HepG2 (cell line): ENCODE results near the gene ORC6. TPM values are rescaled to one million over a fixed set of nuclear protein-coding genes. Genes with fewer than 3 reads are reported as not detected.
A peak's percentile ranks its signal among the peaks of the same experiment; 100 is the strongest.

ENCODE experiments used
- CEBPB ChIP-seq: IDR thresholded peaks from 2 replicates; pipeline ENCODE4 v1.6.1; 2011; ENCODE audit warnings: low read depth, low read length, improper control_type of control experiment, borderline replicate concordance
- CREB1 ChIP-seq, 2 experiments: fragments of 450-650 bp in 1 of 2; IDR thresholded peaks; 2 replicates each; pipeline ENCODE4 v1.6.1; 2016 to 2017; ENCODE audit warnings: control low read depth in 1 of 2, mild to moderate bottlenecking in 1 of 2, missing compliant biosample characterization in 1 of 2, missing genetic modification characterization in 1 of 2
- FOXK1 ChIP-seq: sonication (generic); formaldehyde crosslinking; IDR thresholded peaks from 2 replicates; pipeline ENCODE4 v1.4.0; 2020; ENCODE audit warnings: low read depth, missing genetic modification reagents, borderline replicate concordance
- HNF4G ChIP-seq, 2 experiments: sonication (generic) in 1 of 2; formaldehyde crosslinking in 1 of 2; IDR thresholded peaks; 2 replicates each; pipeline versions ENCODE4 v1.4.0 to v1.6.1; 2011 to 2020; ENCODE audit warnings: borderline replicate concordance in 2 of 2, low read depth in 2 of 2, mild to moderate bottlenecking in 2 of 2, low read length in 1 of 2, missing genetic modification reagents in 1 of 2, moderate library complexity in 1 of 2
- NONO ChIP-seq, 2 experiments: fragments of 450-650 bp in 1 of 2; sonication (generic) in 1 of 2; formaldehyde crosslinking in 1 of 2; IDR thresholded peaks in 1 of 2; conservative IDR thresholded peaks in 1 of 2; 2 replicates each; pipeline versions ENCODE4 v1.6.1 to v1.8.0; 2017 to 2022; ENCODE audit warnings: mild to moderate bottlenecking in 1 of 2, missing genetic modification reagents in 1 of 2, moderate library complexity in 1 of 2
- PAWR ChIP-seq: sonication (generic); formaldehyde crosslinking; IDR thresholded peaks from 2 replicates; pipeline ENCODE4 v1.4.0; 2020; ENCODE audit warnings: missing genetic modification reagents, mild to moderate bottlenecking, borderline replicate concordance
- POLR2AphosphoS5 ChIP-seq: IDR thresholded peaks from 2 replicates; pipeline ENCODE4 v1.6.1; 2012; ENCODE audit warnings: low read depth, low read length
- RFXAP ChIP-seq: sonication (generic); formaldehyde crosslinking; IDR thresholded peaks from 2 replicates; pipeline ENCODE4 v1.4.0; 2020; ENCODE audit warnings: missing genetic modification reagents, borderline replicate concordance
- SAP130 ChIP-seq: IDR thresholded peaks from 2 replicates; pipeline ENCODE4 v1.6.1; 2016; ENCODE audit warnings: low read depth
- SCMH1 ChIP-seq: sonication (generic); formaldehyde crosslinking; IDR thresholded peaks from 2 replicates; pipeline ENCODE4 v1.9.0; 2021; ENCODE audit warnings: missing genetic modification reagents, mild to moderate bottlenecking, borderline replicate concordance
- SIN3A ChIP-seq: IDR thresholded peaks from 2 replicates; pipeline ENCODE4 v1.6.1; 2011; ENCODE audit warnings: low read depth, mild to moderate bottlenecking, control low read depth, low read length, borderline replicate concordance
- SMAD9 ChIP-seq: sonication (generic); formaldehyde crosslinking; IDR thresholded peaks from 2 replicates; pipeline ENCODE4 v1.5.1; 2020; ENCODE audit warnings: mild to moderate bottlenecking, missing genetic modification reagents
- SPEN ChIP-seq: sonication (generic); formaldehyde crosslinking; IDR thresholded peaks from 2 replicates; pipeline ENCODE4 v1.5.1; 2020; ENCODE audit warnings: low read depth, mild to moderate bottlenecking, missing genetic modification reagents
- TGIF2 ChIP-seq: IDR thresholded peaks from 2 replicates; pipeline ENCODE4 v1.6.1; 2016; ENCODE audit warnings: control low read depth, missing compliant biosample characterization
- ZBTB7B ChIP-seq: sonication (generic); formaldehyde crosslinking; IDR thresholded peaks from 2 replicates; pipeline ENCODE4 v1.4.0; 2020; ENCODE audit warnings: missing genetic modification reagents
- ZMYM4 ChIP-seq: sonication (generic); formaldehyde crosslinking; IDR thresholded peaks from 2 replicates; pipeline ENCODE4 v1.8.1; 2023; ENCODE audit warnings: mild to moderate bottlenecking, missing genetic modification reagents
- ZNF296 ChIP-seq: sonication (generic); formaldehyde crosslinking; conservative IDR thresholded peaks from 2 replicates; pipeline ENCODE4 v1.5.0; 2020; ENCODE audit warnings: mild to moderate bottlenecking, missing genetic modification reagents
- ZNF564 ChIP-seq: sonication (generic); formaldehyde crosslinking; IDR thresholded peaks from 2 replicates; pipeline ENCODE4 v1.8.1; 2023; ENCODE audit warnings: mild to moderate bottlenecking, missing genetic modification reagents
- ZNF589 ChIP-seq: sonication (generic); formaldehyde crosslinking; conservative IDR thresholded peaks from 2 replicates; pipeline ENCODE4 v1.8.0; 2022; ENCODE audit warnings: mild to moderate bottlenecking, moderate library complexity, missing genetic modification reagents
- ZNF782 ChIP-seq: sonication (generic); formaldehyde crosslinking; IDR thresholded peaks from 2 replicates; pipeline ENCODE4 v1.4.0; 2020; ENCODE audit warnings: missing genetic modification reagents, mild to moderate bottlenecking, borderline replicate concordance
- ZSCAN21 ChIP-seq: sonication (generic); formaldehyde crosslinking; IDR thresholded peaks from 2 replicates; pipeline ENCODE4 v1.8.0; 2022; ENCODE audit warnings: mild to moderate bottlenecking, missing genetic modification reagents, moderate library complexity, borderline replicate concordance
- polyA plus RNA-seq, 8 experiments: library from polyadenylated mRNA; depleted of rRNA in 3 of 8; stranded (reverse) in 7 of 8; unstranded in 1 of 8; fragments of >200 nt; fragmentation: Illumina TruSeq in 4 of 8; extraction: Trizol in 4 of 8; gene quantifications; 2 replicates each; pipeline versions ENCODE4 v1.2.1 to v1.2.3, GENCODE V29; 2011 to 2016; ENCODE audit warnings: low read depth in 4 of 8, missing spikeins in 1 of 8, mixed read lengths in 1 of 8; ENCODE audit not compliant: insufficient read depth in 1 of 8
- total RNA-seq, 5 experiments: library from RNA; depleted of rRNA; stranded (reverse); fragments of >200 nt; fragmentation: Illumina TruSeq; extraction: Trizol; gene quantifications; 2 replicates each; pipeline ENCODE4 v1.2.3, GENCODE V29; 2016; ENCODE audit warnings: low read depth in 1 of 5
- TF ChIP-seq, protein P1 (sequence below), 2 experiments: sonication (generic) in 1 of 2; formaldehyde crosslinking in 1 of 2; IDR thresholded peaks; 2 replicates each; pipeline versions ENCODE4 v1.4.0 to v1.6.1; 2018 to 2020; ENCODE audit warnings: missing genetic modification reagents in 2 of 2, borderline replicate concordance in 1 of 2, low read depth in 1 of 2, mild to moderate bottlenecking in 1 of 2, missing biosample characterization in 1 of 2
- TF ChIP-seq, protein P2 (sequence below): sonication (generic); formaldehyde crosslinking; IDR thresholded peaks from 2 replicates; pipeline ENCODE4 v1.5.1; 2020; ENCODE audit warnings: mild to moderate bottlenecking, missing genetic modification reagents

Gene ORC6
- total and polyA plus RNA-seq, 2 of the 13 experiments (the other 11 are each of a cell fraction or from before 2014, with no cell fraction given): 34.2 to 69.8 TPM

GRCh38 chr16:46690281-46691178 is 1.1 kb downstream of the ORC6 start (continued):
- TF ChIP-seq, protein P1, sequence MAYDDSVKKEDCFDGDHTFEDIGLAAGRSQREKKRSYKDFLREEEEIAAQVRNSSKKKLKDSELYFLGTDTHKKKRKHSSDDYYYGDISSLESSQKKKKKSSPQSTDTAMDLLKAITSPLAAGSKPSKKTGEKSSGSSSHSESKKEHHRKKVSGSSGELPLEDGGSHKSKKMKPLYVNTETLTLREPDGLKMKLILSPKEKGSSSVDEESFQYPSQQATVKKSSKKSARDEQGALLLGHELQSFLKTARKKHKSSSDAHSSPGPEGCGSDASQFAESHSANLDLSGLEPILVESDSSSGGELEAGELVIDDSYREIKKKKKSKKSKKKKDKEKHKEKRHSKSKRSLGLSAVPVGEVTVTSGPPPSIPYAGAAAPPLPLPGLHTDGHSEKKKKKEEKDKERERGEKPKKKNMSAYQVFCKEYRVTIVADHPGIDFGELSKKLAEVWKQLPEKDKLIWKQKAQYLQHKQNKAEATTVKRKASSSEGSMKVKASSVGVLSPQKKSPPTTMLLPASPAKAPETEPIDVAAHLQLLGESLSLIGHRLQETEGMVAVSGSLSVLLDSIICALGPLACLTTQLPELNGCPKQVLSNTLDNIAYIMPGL (CRISPR knock-in tag; IDR thresholded peaks at IDR 0.05; ENCODE audit: borderline replicate concordance in 1 of 2, low read depth in 1 of 2): peak in 1 of 2 experiments; percentile 8; a peak in 1 of 4 replicates
- TF ChIP-seq ZBTB7B (0 out of 2 replicates have a peak, but pooled peaks have one; percentile 72), ZNF296 (CRISPR knock-in tag) (no peak), CREB1 (IDR thresholded peaks at IDR 0.05) (no peak), CREB1 (CRISPR knock-in tag; IDR thresholded peaks at IDR 0.05) (no peak), ZNF589 (CRISPR knock-in tag) (no peak), HNF4G (IDR thresholded peaks at IDR 0.05; ENCODE audit: borderline replicate concordance, low read depth, low read length) (no peak), HNF4G (CRISPR knock-in tag; IDR thresholded peaks at IDR 0.05; ENCODE audit: borderline replicate concordance, low read depth) (no peak), NONO (IDR thresholded peaks at IDR 0.05) (no peak), NONO (CRISPR knock-in tag; conservative IDR thresholded peaks at IDR 0.05) (0 out of 2 replicates have a peak, but pooled peaks have one; percentile 7), ZSCAN21 (CRISPR knock-in tag) (peak; percentile 86; the same call in 1 of the 2 replicates), CEBPB (peak; percentile 69), TGIF2 (CRISPR knock-in tag) (peak; percentile 51; the same call in 1 of the 2 replicates), SMAD9 (CRISPR knock-in tag) (0 out of 2 replicates have a peak, but pooled peaks have one; percentile 51), POLR2AphosphoS5 (0 out of 2 replicates have a peak, but pooled peaks have one; percentile 32), FOXK1 (CRISPR knock-in tag) (peak; percentile 79; the same call in 1 of the 2 replicates), ZNF564 (peak; percentile 49; the same call in 1 of the 2 replicates), SIN3A (peak; percentile 26; the same call in 1 of the 2 replicates), SCMH1 (CRISPR knock-in tag) (no peak), SAP130 (CRISPR knock-in tag) (peak; percentile 93), ZMYM4 (CRISPR knock-in tag) (peak; percentile 73), RFXAP (no peak; the same call in 1 of the 2 replicates), SPEN (CRISPR knock-in tag) (peak; percentile 14; the same call in 1 of the 2 replicates), ZNF782 (CRISPR knock-in tag) (no peak), PAWR (no peak)
- TF ChIP-seq, protein P2, sequence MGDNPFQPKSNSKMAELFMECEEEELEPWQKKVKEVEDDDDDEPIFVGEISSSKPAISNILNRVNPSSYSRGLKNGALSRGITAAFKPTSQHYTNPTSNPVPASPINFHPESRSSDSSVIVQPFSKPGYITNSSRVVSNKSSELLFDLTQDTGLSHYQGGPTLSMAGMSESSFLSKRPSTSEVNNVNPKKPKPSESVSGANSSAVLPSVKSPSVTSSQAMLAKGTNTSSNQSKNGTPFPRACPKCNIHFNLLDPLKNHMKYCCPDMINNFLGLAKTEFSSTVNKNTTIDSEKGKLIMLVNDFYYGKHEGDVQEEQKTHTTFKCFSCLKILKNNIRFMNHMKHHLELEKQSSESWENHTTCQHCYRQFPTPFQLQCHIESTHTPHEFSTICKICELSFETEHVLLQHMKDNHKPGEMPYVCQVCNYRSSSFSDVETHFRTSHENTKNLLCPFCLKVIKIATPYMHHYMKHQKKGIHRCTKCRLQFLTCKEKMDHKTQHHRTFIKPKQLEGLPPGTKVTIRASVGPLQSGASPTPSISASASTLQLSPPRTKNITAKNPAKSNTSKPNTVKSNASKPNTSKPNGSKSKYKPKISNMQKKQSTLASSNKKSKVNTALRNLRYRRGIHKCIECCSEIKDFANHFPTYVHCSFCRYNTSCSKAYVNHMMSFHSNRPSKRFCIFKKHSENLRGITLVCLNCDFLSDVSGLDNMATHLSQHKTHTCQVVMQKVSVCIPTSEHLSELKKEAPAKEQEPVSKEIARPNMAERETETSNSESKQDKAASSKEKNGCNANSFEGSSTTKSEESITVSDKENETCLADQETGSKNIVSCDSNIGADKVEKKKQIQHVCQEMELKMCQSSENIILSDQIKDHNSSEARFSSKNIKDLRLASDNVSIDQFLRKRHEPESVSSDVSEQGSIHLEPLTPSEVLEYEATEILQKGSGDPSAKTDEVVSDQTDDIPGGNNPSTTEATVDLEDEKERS (CRISPR knock-in tag): no peak
